Loucy (cell line): ENCODE data around the gene PSMD11.
A peak's percentile ranks its signal among the peaks of the same experiment; 100 is the strongest.

ENCODE experiments used
- H2AFZ ChIP-seq: fragments of 200-600 bp; sonication (generic); 2 replicates; pipeline ENCODE4 v1.6.0; 2016; ENCODE audit warnings: antibody characterized with exemption, mild to moderate bottlenecking, low read length, moderate library complexity
- H3F3A ChIP-seq: fragments of 200-600 bp; 2 replicates; pipeline ENCODE4 v1.6.0; 2016; ENCODE audit warnings: antibody characterized with exemption, low read depth, mild to moderate bottlenecking
- H3K27me3 ChIP-seq: fragments of 200-600 bp; sonication (generic); 2 replicates; pipeline ENCODE4 v1.6.1; 2014; ENCODE audit warnings: low read length, mild to moderate bottlenecking; ENCODE audit not compliant: insufficient read depth, poor library complexity, severe bottlenecking
- H3K36me3 ChIP-seq: fragments of 200-600 bp; sonication (generic); 2 replicates; pipeline ENCODE4 v1.6.1; 2016; ENCODE audit warnings: low read length; ENCODE audit not compliant: insufficient read depth
- H3K4me1 ChIP-seq: fragments of 200-600 bp; sonication (generic); 2 replicates; pipeline ENCODE4 v1.5.1; 2014; ENCODE audit warnings: low read length, mild to moderate bottlenecking; ENCODE audit not compliant: insufficient read depth, poor library complexity, severe bottlenecking
- H3K4me2 ChIP-seq: fragments of 200-600 bp; sonication (generic); 2 replicates; pipeline ENCODE4 v1.6.0; 2014; ENCODE audit warnings: antibody characterized with exemption, low read length, low read depth, mild to moderate bottlenecking; ENCODE audit not compliant: poor library complexity, severe bottlenecking
- H3K4me3 ChIP-seq: fragments of 200-600 bp; sonication (generic); 2 replicates; pipeline ENCODE4 v1.5.1; 2014; ENCODE audit warnings: low read length, mild to moderate bottlenecking, mixed read lengths; ENCODE audit not compliant: poor library complexity, severe bottlenecking
- H3K79me2 ChIP-seq: fragments of 200-600 bp; sonication (generic); 2 replicates; pipeline ENCODE4 v1.6.1; 2014; ENCODE audit warnings: low read length; ENCODE audit not compliant: insufficient read depth
- H3K9ac ChIP-seq: fragments of 200-600 bp; sonication (generic); 2 replicates; pipeline ENCODE4 v1.6.0; 2014; ENCODE audit warnings: mild to moderate bottlenecking, low read depth, low read length, moderate library complexity; ENCODE audit not compliant: poor library complexity, severe bottlenecking
- H3K9me2 ChIP-seq: fragments of 200-600 bp; sonication (generic); replicated peaks from 2 replicates; pipeline ENCODE4 v1.6.1; 2016; ENCODE audit warnings: low read depth, low read length, mixed read lengths
- H3K9me3 ChIP-seq: fragments of 200-600 bp; sonication (generic); 2 replicates; pipeline ENCODE4 v1.6.1; 2014; ENCODE audit warnings: mild to moderate bottlenecking, antibody characterized with exemption, low read length, low read depth; ENCODE audit not compliant: insufficient read depth
- H4K20me1 ChIP-seq: fragments of 200-600 bp; sonication (generic); 2 replicates; pipeline ENCODE4 v1.6.0; 2014; ENCODE audit warnings: antibody characterized with exemption, low read length, mild to moderate bottlenecking; ENCODE audit not compliant: insufficient read depth, poor library complexity, severe bottlenecking
- EZH2phosphoT487 ChIP-seq: fragments of 200-600 bp; IDR thresholded peaks from 2 replicates; pipeline ENCODE4 v1.6.1; 2018; ENCODE audit warnings: antibody characterized with exemption, mild to moderate bottlenecking, moderate library complexity, borderline replicate concordance
- TF ChIP-seq, protein P1 (sequence below): fragments of 200-600 bp; sonication (generic); conservative IDR thresholded peaks from 2 replicates; pipeline ENCODE4 v1.5.1; 2014; ENCODE audit warnings: mild to moderate bottlenecking, antibody characterized with exemption, low read length

The PSMD11 gene

DNA sequence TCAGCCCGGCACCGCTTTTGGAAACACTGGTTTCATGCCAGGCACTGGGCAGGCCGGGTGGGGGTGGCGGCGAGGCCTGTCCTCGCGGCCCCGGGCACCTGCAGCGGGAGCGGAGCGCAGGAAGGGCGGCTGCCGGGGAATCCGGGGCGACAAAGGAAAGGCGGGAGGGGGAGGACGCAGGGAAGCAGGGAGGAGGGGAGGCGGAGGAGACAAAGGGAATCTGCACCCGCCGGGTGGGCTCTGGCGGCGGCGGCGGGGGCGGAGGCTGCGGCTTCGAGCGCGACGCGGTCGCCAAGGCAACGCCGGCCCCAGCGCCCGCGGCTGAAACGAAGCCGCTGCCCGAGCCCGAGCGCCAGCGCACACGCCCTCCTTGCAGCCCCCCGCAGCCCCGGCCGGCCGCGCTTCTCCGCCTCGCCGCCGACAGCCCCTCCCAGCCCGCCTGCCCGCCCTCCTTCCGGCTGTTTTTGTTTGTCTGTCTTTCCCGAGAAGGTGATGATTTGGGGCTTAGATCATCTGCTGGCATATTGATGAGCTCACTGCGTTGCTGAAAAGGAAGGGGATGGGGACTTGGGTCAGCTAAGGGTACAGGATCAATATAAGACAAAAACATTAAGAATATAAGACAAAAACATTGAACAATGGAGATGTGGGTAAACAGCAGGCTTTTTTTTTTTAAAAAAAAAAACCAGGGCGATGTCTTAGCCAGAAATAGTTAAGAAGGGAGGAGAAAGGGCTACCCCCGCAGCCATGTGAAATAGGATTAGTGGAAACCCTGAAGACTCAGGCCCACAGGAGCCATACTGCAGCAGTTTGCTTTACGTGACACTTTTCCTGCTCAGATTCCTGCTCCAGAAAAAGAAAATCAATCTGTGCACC is 75.2 kb downstream of the PSMD11 start:
- no peaks in the 10 kb centered on the region for H3K36me3 ChIP-seq
- H3K9me3 ChIP-seq = no peaks in the 10 kb centered on the region
- H3K4me1 ChIP-seq = peaks cover 10% of the 10 kb centered on the region
- peaks cover 5% of the 10 kb centered on the region for H3K27me3 ChIP-seq
- H3K9ac ChIP-seq = no peak overlapping the region
- H3K4me3 ChIP-seq = peak overlapping the region; percentile 71
- H2AFZ ChIP-seq = peak overlapping the region; percentile 70; the same call in 1 of the 2 replicates
- no peaks in the 10 kb centered on the region for H3F3A ChIP-seq
- H4K20me1 ChIP-seq = no peaks in the 10 kb centered on the region
- H3K4me2 ChIP-seq = peak overlapping the region; percentile 96
- H3K9me2 ChIP-seq = no peaks in the 10 kb centered on the region
- TF ChIP-seq, protein P1, sequence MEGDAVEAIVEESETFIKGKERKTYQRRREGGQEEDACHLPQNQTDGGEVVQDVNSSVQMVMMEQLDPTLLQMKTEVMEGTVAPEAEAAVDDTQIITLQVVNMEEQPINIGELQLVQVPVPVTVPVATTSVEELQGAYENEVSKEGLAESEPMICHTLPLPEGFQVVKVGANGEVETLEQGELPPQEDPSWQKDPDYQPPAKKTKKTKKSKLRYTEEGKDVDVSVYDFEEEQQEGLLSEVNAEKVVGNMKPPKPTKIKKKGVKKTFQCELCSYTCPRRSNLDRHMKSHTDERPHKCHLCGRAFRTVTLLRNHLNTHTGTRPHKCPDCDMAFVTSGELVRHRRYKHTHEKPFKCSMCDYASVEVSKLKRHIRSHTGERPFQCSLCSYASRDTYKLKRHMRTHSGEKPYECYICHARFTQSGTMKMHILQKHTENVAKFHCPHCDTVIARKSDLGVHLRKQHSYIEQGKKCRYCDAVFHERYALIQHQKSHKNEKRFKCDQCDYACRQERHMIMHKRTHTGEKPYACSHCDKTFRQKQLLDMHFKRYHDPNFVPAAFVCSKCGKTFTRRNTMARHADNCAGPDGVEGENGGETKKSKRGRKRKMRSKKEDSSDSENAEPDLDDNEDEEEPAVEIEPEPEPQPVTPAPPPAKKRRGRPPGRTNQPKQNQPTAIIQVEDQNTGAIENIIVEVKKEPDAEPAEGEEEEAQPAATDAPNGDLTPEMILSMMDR = no peak
- no peaks in the 10 kb centered on the region for H3K79me2 ChIP-seq

DNA sequence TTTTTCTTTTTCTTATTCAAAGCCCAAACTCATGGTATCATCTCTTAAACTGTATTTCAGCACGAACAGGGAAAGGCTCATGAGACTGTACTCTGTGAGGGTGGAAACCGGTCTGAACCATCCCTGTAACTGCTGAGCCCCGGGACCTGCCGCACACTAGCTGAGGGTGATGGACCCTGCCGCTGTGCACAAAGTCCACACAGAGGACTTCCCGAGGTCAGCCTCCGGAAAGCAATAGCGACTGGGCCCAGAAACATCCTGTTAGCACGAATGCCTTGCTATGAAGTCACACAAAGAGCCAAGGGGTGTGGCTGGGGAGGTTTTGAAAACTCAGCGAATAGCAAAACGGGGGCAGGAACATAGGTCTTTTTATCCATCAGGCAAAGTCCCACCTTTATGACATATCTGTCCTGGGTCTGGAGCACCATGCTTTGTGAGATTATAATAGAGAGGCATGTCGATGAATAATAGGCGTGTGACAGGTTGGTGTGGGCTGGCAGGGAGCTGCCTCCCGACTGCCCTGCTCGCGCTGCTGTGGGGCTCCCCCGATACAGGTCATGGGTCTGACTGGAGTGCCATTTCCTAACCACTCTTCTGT is 75.9 kb downstream of the PSMD11 start:
- Histone ChIP-seq H3K9me3 (no peaks in the 10 kb centered on the region), H3K27me3 (peaks cover 5% of the 10 kb centered on the region), H3K4me3 (peak overlapping the region; percentile 71), H3K4me1 (peaks cover 10% of the 10 kb centered on the region), H3F3A (no peaks in the 10 kb centered on the region), H2AFZ (no peak overlapping the region), H4K20me1 (no peaks in the 10 kb centered on the region), H3K4me2 (peak overlapping the region; percentile 96), H3K36me3 (no peaks in the 10 kb centered on the region), H3K9me2 (no peaks in the 10 kb centered on the region), H3K79me2 (no peaks in the 10 kb centered on the region), H3K9ac (no peak overlapping the region)
- TF ChIP-seq, protein P1 = no peak
- no peak for TF ChIP-seq EZH2phosphoT487

DNA sequence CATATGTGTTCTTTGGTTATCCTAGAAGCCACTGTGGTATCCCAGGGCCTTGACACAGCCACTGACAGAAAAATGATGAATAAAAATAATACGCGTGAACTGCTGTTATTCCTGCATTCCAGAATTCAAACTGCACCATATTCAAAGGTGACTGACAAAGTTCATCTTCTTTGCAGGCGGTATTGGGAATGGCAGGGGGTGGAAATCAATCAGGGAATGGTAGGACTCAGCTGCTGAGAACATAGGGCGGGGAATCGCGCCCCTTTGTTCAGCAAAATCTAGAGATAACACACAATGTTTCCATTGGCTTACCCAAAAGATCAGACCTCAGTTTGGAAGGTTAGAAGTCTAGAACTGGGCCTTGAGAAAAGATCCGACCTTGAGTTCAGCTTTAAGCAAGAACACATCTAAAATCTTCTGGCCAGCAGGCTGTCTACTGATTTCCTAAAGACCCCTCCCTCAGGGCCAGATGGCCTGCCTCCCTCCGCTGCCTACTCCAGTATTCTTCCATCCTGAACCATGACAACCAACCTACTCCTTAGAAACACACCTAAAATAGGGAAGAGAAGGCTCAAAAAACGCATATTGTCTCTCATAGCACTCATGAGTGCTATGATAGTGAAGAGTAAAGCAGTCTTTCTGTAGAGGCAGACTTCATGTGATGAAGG is 76.6 kb downstream of the PSMD11 start:
- Histone ChIP-seq H3K9ac (no peak overlapping the region), H3K4me2 (no peak overlapping the region), H3K27me3 (peaks cover 5% of the 10 kb centered on the region), H3K9me2 (no peaks in the 10 kb centered on the region), H3K4me1 (peaks cover 10% of the 10 kb centered on the region), H4K20me1 (no peaks in the 10 kb centered on the region), H3K4me3 (no peak overlapping the region), H3F3A (no peaks in the 10 kb centered on the region), H2AFZ (no peak overlapping the region), H3K36me3 (no peaks in the 10 kb centered on the region), H3K9me3 (no peaks in the 10 kb centered on the region), H3K79me2 (no peaks in the 10 kb centered on the region)
- no peak for TF ChIP-seq EZH2phosphoT487
- TF ChIP-seq, protein P1 = no peak
